Tibial nerve (tissue), 4 donors: ENCODE measurements around the gene NRXN2. TPM values are rescaled to one million over a fixed set of nuclear protein-coding genes. Genes with fewer than 3 reads are reported as not detected.

Source experiments
- DNase-seq, 2 donors: peaks; one replicate each; pipeline ENCODE4 v3.0.0-alpha.2; 2019; ENCODE audit warnings: low spot score in 2 of 2
- H3K27ac ChIP-seq, 4 donors: fragments of 200-600 bp; sonication (generic) in 3 of 4; one replicate each; pipeline ENCODE4 v1.5.1; 2017 to 2019; ENCODE audit warnings: mild to moderate bottlenecking in 1 of 4
- H3K27me3 ChIP-seq, 2 donors: fragments of 200-600 bp; sonication (generic) in 1 of 2; one replicate each; pipeline versions ENCODE4 v1.5.1 to v1.6.0; 2017 to 2019
- H3K36me3 ChIP-seq, 3 donors: fragments of 200-600 bp; sonication (generic); one replicate each; pipeline ENCODE4 v1.5.1; 2018 to 2019
- H3K4me1 ChIP-seq, 4 donors: fragments of 200-600 bp; sonication (generic) in 3 of 4; one replicate each; pipeline ENCODE4 v1.5.1; 2017 to 2019
- H3K4me3 ChIP-seq, 4 donors: fragments of 200-600 bp; sonication (generic) in 3 of 4; one replicate each; pipeline ENCODE4 v1.5.1; 2017 to 2019; ENCODE audit warnings: mild to moderate bottlenecking in 1 of 4, moderate library complexity in 1 of 4
- H3K9me3 ChIP-seq, 4 donors: fragments of 200-600 bp; sonication (generic) in 3 of 4; one replicate each; pipeline ENCODE4 v1.5.1; 2017 to 2019
- CTCF ChIP-seq, 5 experiments: fragments of 200-600 bp in 3 of 5; fragments of 450-650 bp in 2 of 5; sonication (generic) in 3 of 5; IDR thresholded peaks; one replicate each; pipeline ENCODE4 v1.5.1; 2016 to 2019; ENCODE audit warnings: antibody characterized with exemption in 5 of 5, mild to moderate bottlenecking in 3 of 5, moderate library complexity in 2 of 5
- EP300 ChIP-seq, 2 donors: sonication (generic); formaldehyde crosslinking; IDR thresholded peaks; one replicate each; pipeline ENCODE4 v1.6.1; 2017; ENCODE audit warnings: antibody characterized with exemption in 2 of 2, mild to moderate bottlenecking in 1 of 2
- POLR2A ChIP-seq, 2 donors: fragments of 450-650 bp; IDR thresholded peaks; one replicate each; pipeline ENCODE4 v1.6.1; 2017; ENCODE audit warnings: antibody characterized with exemption in 2 of 2, mild to moderate bottlenecking in 2 of 2, moderate library complexity in 2 of 2
- WGBS, 2 donors: methylation state at CpG; one replicate each; pipeline ENCODE4 v1.1.5; 2018; 5-methylcytosine and 5-hydroxymethylcytosine counted together
- total RNA-seq, 4 donors: library from RNA; depleted of rRNA; stranded (reverse); fragments of >200 nt; gene quantifications; one replicate each; pipeline ENCODE4 v1.1.0, GENCODE V29; 2016

NRXN2 gene
- total RNA-seq, 4 donors from 2014 or later, result 1.7 to 25.5 (median 8.7) TPM

DNA sequence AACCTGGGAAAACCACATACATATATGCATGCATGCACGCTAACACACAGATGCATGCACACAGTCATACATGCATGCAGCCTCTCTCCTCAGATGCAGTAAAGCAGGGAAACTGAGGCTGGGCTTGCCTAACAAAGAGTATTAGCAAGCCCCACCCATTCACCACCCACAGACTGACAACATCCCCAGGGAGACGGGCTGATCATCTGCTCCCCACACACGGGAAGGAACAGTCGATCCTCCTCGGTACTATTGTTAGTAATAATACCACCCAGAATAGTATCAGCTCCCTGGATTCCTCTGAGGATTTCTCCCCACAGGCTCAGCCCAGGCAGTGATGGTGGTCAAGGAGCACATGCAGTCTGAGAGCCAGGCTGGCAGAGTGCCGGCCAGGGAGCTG is 90.8 kb downstream of the NRXN2 start:
- no peak overlapping the region for H3K4me3 ChIP-seq
- no peaks in the 10 kb centered on the region for H3K36me3 ChIP-seq
- H3K27me3 ChIP-seq, result peaks cover 0 to 10% of the 10 kb centered on the region in 2 donors
- DNase-seq, result no peak
- no peaks in the 10 kb centered on the region for H3K4me1 ChIP-seq
- TF ChIP-seq EP300 (IDR thresholded peaks at IDR 0.05), result no peak
- no peak for TF ChIP-seq CTCF (IDR thresholded peaks at IDR 0.05)
- TF ChIP-seq POLR2A (IDR thresholded peaks at IDR 0.05), result no peak
- H3K27ac ChIP-seq, result no peak overlapping the region
- no peaks in the 10 kb centered on the region for H3K9me3 ChIP-seq
- WGBS, 2 donors, result 58 to 83% methylated on average over 6 of the region's 6 CpGs

- Histone ChIP-seq H3K9me3 (no peaks in the 10 kb centered on the region), H3K27me3 (peaks cover 0 to 7% of the 10 kb centered on the region in 2 donors), H3K36me3 (no peaks in the 10 kb centered on the region), H3K4me3 (no peak overlapping the region), H3K27ac (no peak overlapping the region), H3K4me1 (no peaks in the 10 kb centered on the region)
- 89 to 95% methylated on average over 4 of the region's 4 CpGs for WGBS, 2 donors
- DNase-seq, result no peak
- no peak for TF ChIP-seq POLR2A (IDR thresholded peaks at IDR 0.05)
- no peak for TF ChIP-seq EP300 (IDR thresholded peaks at IDR 0.05)
- no peak for TF ChIP-seq CTCF (IDR thresholded peaks at IDR 0.05)
Observed at GRCh38 chr11:64631675-64632074, 91.3 kb downstream of the NRXN2 start.

- H3K9me3 ChIP-seq, result no peaks in the 10 kb centered on the region
- no peaks in the 10 kb centered on the region for H3K27me3 ChIP-seq
- no peak overlapping the region for H3K27ac ChIP-seq
- H3K4me3 ChIP-seq, result no peak overlapping the region
- H3K4me1 ChIP-seq, result no peaks in the 10 kb centered on the region
- H3K36me3 ChIP-seq, result no peaks in the 10 kb centered on the region
- TF ChIP-seq EP300 (IDR thresholded peaks at IDR 0.05) (no peak), POLR2A (IDR thresholded peaks at IDR 0.05) (no peak), CTCF (IDR thresholded peaks at IDR 0.05) (no peak)
- DNase-seq, result no peak
- WGBS, 2 donors, result 57 to 67% methylated on average over 56 of the region's 56 CpGs
Observed at GRCh38 chr11:64629796-64630562, 93.0 kb downstream of the NRXN2 start.

DNA sequence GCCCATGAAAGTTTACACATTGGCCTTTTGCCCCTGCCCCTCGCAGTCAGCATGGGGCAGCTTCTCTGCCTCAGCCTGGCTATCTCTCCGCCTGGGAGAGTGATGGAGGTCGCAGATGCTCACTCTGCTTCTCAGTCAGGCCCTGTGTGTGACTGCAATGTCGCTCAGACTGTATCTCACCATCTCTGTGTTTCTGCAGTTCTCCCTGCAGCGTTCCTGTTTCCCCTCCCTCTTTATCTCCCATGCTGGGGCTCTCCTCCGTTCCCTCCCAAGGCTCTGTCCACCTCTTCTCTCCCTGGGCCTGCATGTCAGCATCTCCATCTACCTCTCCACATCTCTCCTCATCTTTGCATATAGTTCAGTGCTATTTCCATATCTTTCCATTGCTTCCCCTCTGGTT is 93.9 kb downstream of the NRXN2 start:
- no peaks in the 10 kb centered on the region for H3K36me3 ChIP-seq
- H3K9me3 ChIP-seq, result no peaks in the 10 kb centered on the region
- H3K27me3 ChIP-seq, result no peaks in the 10 kb centered on the region
- no peaks in the 10 kb centered on the region for H3K4me1 ChIP-seq
- no peak overlapping the region for H3K4me3 ChIP-seq
- H3K27ac ChIP-seq, result no peak overlapping the region
- TF ChIP-seq POLR2A (IDR thresholded peaks at IDR 0.05) (no peak), EP300 (IDR thresholded peaks at IDR 0.05) (no peak)
- DNase-seq, result no peak
- 88 to 89% methylated on average over 6 of the region's 6 CpGs for WGBS, 2 donors

DNA sequence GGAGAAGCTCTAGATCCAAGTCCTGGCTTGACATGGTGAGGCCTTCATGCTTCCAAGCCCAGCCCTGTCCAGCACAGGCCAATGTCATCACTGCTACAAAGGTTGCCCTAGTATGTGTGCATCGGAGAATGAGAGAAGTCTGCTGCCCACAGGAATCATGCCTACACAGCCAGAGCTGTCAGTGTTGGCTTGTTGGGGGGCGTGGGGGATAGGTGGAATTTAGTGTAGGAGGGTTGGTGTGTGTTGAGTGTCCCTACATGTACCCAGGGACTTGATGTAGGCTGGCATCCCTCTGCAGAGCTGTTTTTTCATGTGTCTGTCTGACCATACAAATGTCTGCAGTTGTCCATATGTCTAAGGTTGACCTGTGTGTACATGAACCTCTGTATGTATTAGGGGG is 94.4 kb downstream of the NRXN2 start:
- no peaks in the 10 kb centered on the region for H3K4me1 ChIP-seq
- no peaks in the 10 kb centered on the region for H3K36me3 ChIP-seq
- no peaks in the 10 kb centered on the region for H3K9me3 ChIP-seq
- TF ChIP-seq CTCF (IDR thresholded peaks at IDR 0.05) (no peak), POLR2A (IDR thresholded peaks at IDR 0.05) (no peak), EP300 (IDR thresholded peaks at IDR 0.05) (no peak)
- no peak overlapping the region for H3K27ac ChIP-seq
- WGBS, 2 donors, result 69 to 100% methylated on average over 2 of the region's 2 CpGs
- H3K4me3 ChIP-seq, result no peak overlapping the region
- no peaks in the 10 kb centered on the region for H3K27me3 ChIP-seq
- DNase-seq, result no peak
